WTC11 (cell line): Measurements from ENCODE around the gene ASB3. TPM values are rescaled to one million over a fixed set of nuclear protein-coding genes. Genes with fewer than 3 reads are reported as not detected.

Experiments used
- ATAC-seq: fragments of 200-7000 bp; cut with Tn5 transposase; 2 replicates; pipeline ENCODE4 v1.10.0; 2021; ENCODE audit warnings: mild to moderate bottlenecking, moderate library complexity
- CTCF ChIA-PET: fragments of 300-600 bp; sonication (Branson Sonifier 250); formaldehyde crosslinking; loops from one replicate; lab custom pipeline; 2021; ENCODE audit warnings: antibody characterized with exemption; lab: Charles Lee
- POLR2A ChIA-PET: fragments of 350-600 bp; sonication (Branson Sonifier 250); formaldehyde crosslinking; loops from one replicate; lab custom pipeline; 2021; ENCODE audit warnings: antibody characterized with exemption; lab: Charles Lee
- DNase-seq: peaks from one replicate; pipeline ENCODE4 v3.0.0; 2021; ENCODE audit warnings: low spot score
- H3K27ac Mint-ChIP-seq: 2 replicates; pipeline ENCODE4 v1.8.0; 2021; ENCODE audit warnings: mixed read lengths
- H3K27me3 Mint-ChIP-seq: 2 replicates; pipeline ENCODE4 v1.8.0; 2021; ENCODE audit warnings: low read depth, mild to moderate bottlenecking, moderate library complexity, mixed read lengths
- H3K36me3 Mint-ChIP-seq: 2 replicates; pipeline ENCODE4 v1.8.0; 2021; ENCODE audit warnings: mixed read lengths
- H3K4me1 Mint-ChIP-seq: 2 replicates; pipeline ENCODE4 v1.8.0; 2022; ENCODE audit warnings: mixed read lengths
- H3K4me3 Mint-ChIP-seq: 2 replicates; pipeline ENCODE4 v1.8.0; 2021; ENCODE audit warnings: mild to moderate bottlenecking, moderate library complexity, mixed read lengths
- H3K9me3 Mint-ChIP-seq: 2 replicates; pipeline ENCODE4 v1.8.0; 2021; ENCODE audit warnings: mixed read lengths
- AR ChIP-seq: fragments of 250-450 bp; sonication (Bioruptor Pico); IDR thresholded peaks from 2 replicates; pipeline ENCODE4 v1.9.0; 2021; ENCODE audit warnings: mild to moderate bottlenecking
- ATF1 ChIP-seq: sonication (generic); formaldehyde crosslinking; IDR thresholded peaks from 2 replicates; pipeline ENCODE4 v1.8.1; 2023; ENCODE audit warnings: mild to moderate bottlenecking, moderate library complexity, missing genetic modification reagents
- ATF6 ChIP-seq: sonication (generic); formaldehyde crosslinking; IDR thresholded peaks from 2 replicates; pipeline ENCODE4 v1.8.1; 2023; ENCODE audit warnings: mild to moderate bottlenecking, missing genetic modification reagents
- CBFB ChIP-seq: sonication (generic); formaldehyde crosslinking; IDR thresholded peaks from 2 replicates; pipeline ENCODE4 v1.8.1; 2022; ENCODE audit warnings: mild to moderate bottlenecking, low read depth, missing genetic modification reagents
- CDX4 ChIP-seq: fragments of 250-450 bp; sonication (Bioruptor Pico); IDR thresholded peaks from 2 replicates; pipeline ENCODE4 v1.9.0; 2021; ENCODE audit warnings: moderate library complexity, mild to moderate bottlenecking, inconsistent platforms, borderline replicate concordance
- ERG ChIP-seq: fragments of 250-450 bp; sonication (Bioruptor Pico); IDR thresholded peaks from 2 replicates; pipeline ENCODE4 v1.8.0; 2021; ENCODE audit warnings: mild to moderate bottlenecking
- FOXK1 ChIP-seq: sonication (generic); formaldehyde crosslinking; IDR thresholded peaks from 2 replicates; pipeline ENCODE4 v1.8.0; 2022; ENCODE audit warnings: mild to moderate bottlenecking, moderate library complexity, missing genetic modification reagents
- FOXP1 ChIP-seq: sonication (generic); formaldehyde crosslinking; IDR thresholded peaks from 2 replicates; pipeline ENCODE4 v1.8.0; 2022; ENCODE audit warnings: missing genetic modification reagents, mild to moderate bottlenecking, moderate library complexity, borderline replicate concordance
- GTF2I ChIP-seq: fragments of 250-450 bp; sonication (Bioruptor Pico); conservative IDR thresholded peaks from 2 replicates; pipeline ENCODE4 v1.4.0; 2021; ENCODE audit warnings: mild to moderate bottlenecking
- HMGA2 ChIP-seq: fragments of 250-450 bp; sonication (Bioruptor Pico); IDR thresholded peaks from 2 replicates; pipeline ENCODE4 v1.4.0; 2021; ENCODE audit warnings: mild to moderate bottlenecking, moderate library complexity
- KAT7 ChIP-seq: sonication (generic); formaldehyde crosslinking; IDR thresholded peaks from 2 replicates; pipeline ENCODE4 v1.8.1; 2023; ENCODE audit warnings: missing genetic modification reagents, mild to moderate bottlenecking, borderline replicate concordance
- MAX ChIP-seq: sonication (generic); formaldehyde crosslinking; IDR thresholded peaks from 2 replicates; pipeline ENCODE4 v1.8.0; 2022; ENCODE audit warnings: mild to moderate bottlenecking, missing genetic modification reagents
- NFE2L1 ChIP-seq: sonication (generic); formaldehyde crosslinking; IDR thresholded peaks from 2 replicates; pipeline ENCODE4 v1.8.1; 2023; ENCODE audit warnings: missing genetic modification reagents
- NR1H2 ChIP-seq: sonication (generic); formaldehyde crosslinking; IDR thresholded peaks from 2 replicates; pipeline ENCODE4 v1.9.0; 2021; ENCODE audit warnings: mild to moderate bottlenecking, moderate library complexity, missing genetic modification reagents
- NR3C1 ChIP-seq: sonication (generic); formaldehyde crosslinking; conservative IDR thresholded peaks from 2 replicates; pipeline ENCODE4 v1.8.1; 2023; ENCODE audit warnings: low read depth, mild to moderate bottlenecking, missing genetic modification reagents
- TEAD4 ChIP-seq: sonication (generic); formaldehyde crosslinking; IDR thresholded peaks from 2 replicates; pipeline ENCODE4 v1.8.0; 2022; ENCODE audit warnings: mild to moderate bottlenecking, missing genetic modification reagents
- ZBTB21 ChIP-seq: sonication (generic); formaldehyde crosslinking; IDR thresholded peaks from 2 replicates; pipeline ENCODE4 v1.8.1; 2023; ENCODE audit warnings: mild to moderate bottlenecking, missing genetic modification reagents, borderline replicate concordance
- ZNF416 ChIP-seq: fragments of 250-450 bp; sonication (Bioruptor Pico); IDR thresholded peaks from 2 replicates; pipeline ENCODE4 v1.9.0; 2021; ENCODE audit warnings: mild to moderate bottlenecking, inconsistent platforms
- total RNA-seq: library from RNA; stranded (reverse); gene quantifications from 3 replicates; pipeline ENCODE4 v1.2.3, GENCODE V29; 2021
- TF ChIP-seq, protein P1 (sequence below): sonication (generic); formaldehyde crosslinking; IDR thresholded peaks from 2 replicates; pipeline ENCODE4 v1.8.1; 2023; ENCODE audit warnings: mild to moderate bottlenecking, missing genetic modification reagents, moderate library complexity
- TF ChIP-seq, protein P2 (sequence below): fragments of 250-450 bp; sonication (Bioruptor Pico); IDR thresholded peaks from 2 replicates; pipeline ENCODE4 v1.9.0; 2021; ENCODE audit warnings: mild to moderate bottlenecking
- TF ChIP-seq, protein P3 (sequence below): sonication (generic); formaldehyde crosslinking; IDR thresholded peaks from 2 replicates; pipeline ENCODE4 v1.8.1; 2022; ENCODE audit warnings: low read depth, missing genetic modification reagents, borderline replicate concordance
- TF ChIP-seq, protein P4 (sequence below): fragments of 200-600 bp; IDR thresholded peaks from 2 replicates; pipeline ENCODE4 v1.8.0; 2022; ENCODE audit warnings: antibody characterized with exemption

The ASB3 gene
- total RNA-seq, 1 experiment from 2014 or later, result 30.2 TPM

GRCh38 chr2:53793821-53794220, 7.1 kb upstream of the ASB3 start:
- TF ChIP-seq NFE2L1, result no peak
- no peak for TF ChIP-seq KAT7 (CRISPR knock-in tag)
- no peak for TF ChIP-seq ERG (CRISPR knock-in tag)
- TF ChIP-seq MAX (CRISPR knock-in tag), result no peak
- TF ChIP-seq CDX4 (CRISPR knock-in tag), result no peak
- TF ChIP-seq NR1H2 (CRISPR knock-in tag), result no peak
- no peak for TF ChIP-seq HMGA2
- TF ChIP-seq, protein P1, sequence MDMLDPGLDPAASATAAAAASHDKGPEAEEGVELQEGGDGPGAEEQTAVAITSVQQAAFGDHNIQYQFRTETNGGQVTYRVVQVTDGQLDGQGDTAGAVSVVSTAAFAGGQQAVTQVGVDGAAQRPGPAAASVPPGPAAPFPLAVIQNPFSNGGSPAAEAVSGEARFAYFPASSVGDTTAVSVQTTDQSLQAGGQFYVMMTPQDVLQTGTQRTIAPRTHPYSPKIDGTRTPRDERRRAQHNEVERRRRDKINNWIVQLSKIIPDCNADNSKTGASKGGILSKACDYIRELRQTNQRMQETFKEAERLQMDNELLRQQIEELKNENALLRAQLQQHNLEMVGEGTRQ (CRISPR knock-in tag), result no peak
- TF ChIP-seq ATF6 (CRISPR knock-in tag), result no peak
- Mint-ChIP-seq H3K27ac (no peak overlapping the region), H3K9me3 (no peaks in the 10 kb centered on the region), H3K36me3 (peaks cover 14% of the 10 kb centered on the region), H3K4me1 (no peaks in the 10 kb centered on the region), H3K4me3 (no peak overlapping the region), H3K27me3 (no peaks in the 10 kb centered on the region)
- no peak for DNase-seq
- no peak for ATAC-seq
- ChIA-PET CTCF (no interaction called here), POLR2A (no interaction called here)

DNA sequence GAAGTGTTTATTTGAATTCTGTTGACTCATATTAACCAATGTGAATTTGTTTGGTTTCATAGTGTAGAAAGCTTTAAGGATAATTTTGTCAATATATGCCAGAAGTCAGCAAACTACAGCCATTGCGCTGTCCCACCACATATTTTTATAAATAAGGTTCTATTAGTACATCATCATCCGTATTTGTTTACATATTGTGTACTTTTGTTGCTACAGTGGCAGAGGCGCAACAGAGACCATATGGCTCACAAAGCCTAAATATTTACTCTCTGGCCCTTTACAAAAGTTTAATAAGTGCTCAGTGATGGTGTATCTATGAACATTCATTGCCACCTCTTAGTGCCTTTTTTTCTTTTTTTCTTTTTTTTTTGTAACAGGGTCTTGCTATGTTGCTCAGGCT, 6.5 kb upstream of the ASB3 start:
- ChIA-PET CTCF (no interaction called here), POLR2A (no interaction called here)
- no peak overlapping the region for H3K27ac Mint-ChIP-seq
- no peaks in the 10 kb centered on the region for H3K27me3 Mint-ChIP-seq
- ATAC-seq (no peak), DNase-seq (no peak)
- no peaks in the 10 kb centered on the region for H3K9me3 Mint-ChIP-seq
- H3K36me3 Mint-ChIP-seq, result peaks cover 14% of the 10 kb centered on the region
- no peak overlapping the region for H3K4me3 Mint-ChIP-seq
- 0 out of 2 replicates have a peak, but pooled peaks cover 4% of the 10 kb centered on the region for H3K4me1 Mint-ChIP-seq
- no peak for TF ChIP-seq HMGA2
- no peak for TF ChIP-seq NR3C1
- TF ChIP-seq, protein P2, sequence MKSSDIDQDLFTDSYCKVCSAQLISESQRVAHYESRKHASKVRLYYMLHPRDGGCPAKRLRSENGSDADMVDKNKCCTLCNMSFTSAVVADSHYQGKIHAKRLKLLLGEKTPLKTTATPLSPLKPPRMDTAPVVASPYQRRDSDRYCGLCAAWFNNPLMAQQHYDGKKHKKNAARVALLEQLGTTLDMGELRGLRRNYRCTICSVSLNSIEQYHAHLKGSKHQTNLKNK, result no peak
- TF ChIP-seq KAT7 (CRISPR knock-in tag), result no peak
- no peak for TF ChIP-seq ZBTB21 (CRISPR knock-in tag)
- TF ChIP-seq CBFB (CRISPR knock-in tag), result no peak
- TF ChIP-seq FOXP1, result no peak
- TF ChIP-seq TEAD4 (CRISPR knock-in tag), result no peak
- no peak for TF ChIP-seq ZNF416 (CRISPR knock-in tag)
- TF ChIP-seq GTF2I (CRISPR knock-in tag), result no peak
- TF ChIP-seq, protein P3, sequence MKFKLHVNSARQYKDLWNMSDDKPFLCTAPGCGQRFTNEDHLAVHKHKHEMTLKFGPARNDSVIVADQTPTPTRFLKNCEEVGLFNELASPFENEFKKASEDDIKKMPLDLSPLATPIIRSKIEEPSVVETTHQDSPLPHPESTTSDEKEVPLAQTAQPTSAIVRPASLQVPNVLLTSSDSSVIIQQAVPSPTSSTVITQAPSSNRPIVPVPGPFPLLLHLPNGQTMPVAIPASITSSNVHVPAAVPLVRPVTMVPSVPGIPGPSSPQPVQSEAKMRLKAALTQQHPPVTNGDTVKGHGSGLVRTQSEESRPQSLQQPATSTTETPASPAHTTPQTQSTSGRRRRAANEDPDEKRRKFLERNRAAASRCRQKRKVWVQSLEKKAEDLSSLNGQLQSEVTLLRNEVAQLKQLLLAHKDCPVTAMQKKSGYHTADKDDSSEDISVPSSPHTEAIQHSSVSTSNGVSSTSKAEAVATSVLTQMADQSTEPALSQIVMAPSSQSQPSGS (CRISPR knock-in tag), result no peak
- TF ChIP-seq AR, result no peak
- TF ChIP-seq, protein P4, sequence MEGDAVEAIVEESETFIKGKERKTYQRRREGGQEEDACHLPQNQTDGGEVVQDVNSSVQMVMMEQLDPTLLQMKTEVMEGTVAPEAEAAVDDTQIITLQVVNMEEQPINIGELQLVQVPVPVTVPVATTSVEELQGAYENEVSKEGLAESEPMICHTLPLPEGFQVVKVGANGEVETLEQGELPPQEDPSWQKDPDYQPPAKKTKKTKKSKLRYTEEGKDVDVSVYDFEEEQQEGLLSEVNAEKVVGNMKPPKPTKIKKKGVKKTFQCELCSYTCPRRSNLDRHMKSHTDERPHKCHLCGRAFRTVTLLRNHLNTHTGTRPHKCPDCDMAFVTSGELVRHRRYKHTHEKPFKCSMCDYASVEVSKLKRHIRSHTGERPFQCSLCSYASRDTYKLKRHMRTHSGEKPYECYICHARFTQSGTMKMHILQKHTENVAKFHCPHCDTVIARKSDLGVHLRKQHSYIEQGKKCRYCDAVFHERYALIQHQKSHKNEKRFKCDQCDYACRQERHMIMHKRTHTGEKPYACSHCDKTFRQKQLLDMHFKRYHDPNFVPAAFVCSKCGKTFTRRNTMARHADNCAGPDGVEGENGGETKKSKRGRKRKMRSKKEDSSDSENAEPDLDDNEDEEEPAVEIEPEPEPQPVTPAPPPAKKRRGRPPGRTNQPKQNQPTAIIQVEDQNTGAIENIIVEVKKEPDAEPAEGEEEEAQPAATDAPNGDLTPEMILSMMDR, result no peak
- no peak for TF ChIP-seq FOXK1 (CRISPR knock-in tag)
- TF ChIP-seq ATF1 (CRISPR knock-in tag), result no peak
